ENCODE data around the gene NKAIN2.

GRCh38 chr6:124530926-124531325, 727.3 kb downstream of the NKAIN2 start:
- no peak for TF ChIP-seq CTCF (IDR thresholded peaks at IDR 0.05; ENCODE audit: low read length)
- TF ChIP-seq EZH2phosphoT487 (IDR thresholded peaks at IDR 0.05; ENCODE audit: low read length): no peak
- TF ChIP-seq EZH2 (optimal IDR thresholded peaks at IDR 0.05; ENCODE audit: low read depth, low read length): no peak
